Hematopoietic multipotent progenitor cell treated with erythropoietin and hydrocortisone succinate and interleukin-3 and kit ligand, for 17 days (in vitro differentiated cells): Measurements from ENCODE around the gene P3H2.

Experiments used
- DNase-seq: peaks from one replicate; pipeline ENCODE4 v3.0.0-alpha.2; 2015; ENCODE audit warnings: low spot score

Gene P3H2

DNA sequence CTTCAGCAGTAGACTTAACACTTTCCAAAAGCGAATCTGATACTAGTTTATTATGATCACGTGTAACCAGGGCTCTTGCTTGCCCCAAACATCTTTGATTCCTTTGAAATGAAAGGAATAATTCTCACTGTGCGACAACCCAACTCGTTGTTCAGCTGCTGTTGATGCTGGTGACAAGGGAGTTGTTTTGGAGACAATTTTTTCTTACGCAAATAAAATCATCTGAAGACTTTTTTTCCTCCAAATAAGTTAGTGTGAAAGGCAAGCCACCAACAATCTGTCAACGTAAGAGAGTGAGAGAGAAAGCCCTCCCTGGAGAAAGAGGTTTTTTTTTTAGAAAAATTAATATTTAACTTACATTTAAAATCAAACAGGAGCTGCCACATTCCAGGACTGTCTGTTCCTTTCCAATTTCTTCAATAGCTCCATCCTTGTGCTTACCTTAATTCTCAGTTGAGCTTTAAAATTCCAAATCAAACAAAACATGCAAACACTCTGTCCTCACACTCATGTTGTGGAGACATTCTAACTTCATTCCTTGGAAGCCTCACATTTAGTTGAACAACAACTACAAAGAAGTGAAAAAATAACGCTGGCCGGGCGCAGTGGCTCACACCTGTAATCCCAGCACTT, 4.9 kb upstream of the P3H2 start:
- no peak for DNase-seq

DNA sequence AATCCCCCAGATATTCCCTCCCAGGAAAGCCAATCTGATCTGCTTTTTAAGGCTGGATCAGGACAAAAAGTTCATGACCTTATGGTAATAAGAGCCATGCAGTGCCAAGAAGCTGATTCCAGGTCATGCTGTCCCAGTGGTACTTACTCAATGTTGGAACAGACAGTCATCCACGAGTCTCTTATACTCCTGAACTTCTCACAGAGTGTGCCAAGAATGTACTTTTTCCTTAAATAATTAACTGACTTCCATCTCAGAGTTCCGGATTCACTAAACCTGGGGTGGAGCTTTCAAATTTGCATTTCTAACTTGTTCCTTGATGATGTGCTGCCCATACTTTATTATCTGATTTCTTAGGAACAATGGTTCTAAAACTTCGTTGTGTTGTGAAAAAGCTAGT, 3.4 kb upstream of the P3H2 start:
- no peak for DNase-seq

DNA sequence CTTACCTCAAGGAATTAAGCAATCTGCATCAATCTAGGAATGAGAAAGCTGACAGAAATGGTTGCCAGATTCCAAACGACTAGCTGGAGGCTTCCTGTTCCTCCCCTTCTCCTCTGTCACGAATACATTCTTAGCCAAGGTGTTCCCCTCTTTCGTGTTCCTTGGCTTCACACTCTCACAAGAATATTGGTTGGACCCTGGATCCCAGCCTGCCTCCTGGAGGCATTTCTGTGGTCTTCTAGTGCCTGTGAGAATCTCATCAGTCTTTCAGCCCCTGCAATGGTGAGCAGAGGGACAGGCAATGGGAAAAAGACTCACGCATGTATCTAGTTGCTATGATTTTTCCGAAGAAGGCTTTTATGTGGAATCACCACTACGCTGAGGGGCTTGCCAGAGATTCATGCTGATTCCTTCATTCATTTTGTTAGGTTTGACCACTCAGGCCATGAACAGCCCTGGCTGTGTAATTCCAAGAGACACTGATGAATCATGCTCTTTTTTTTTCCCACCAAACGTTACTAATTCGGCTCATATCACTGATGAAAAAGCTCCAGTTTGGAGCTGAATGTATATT, 1.6 kb upstream of the P3H2 start:
- no peak for DNase-seq

DNA sequence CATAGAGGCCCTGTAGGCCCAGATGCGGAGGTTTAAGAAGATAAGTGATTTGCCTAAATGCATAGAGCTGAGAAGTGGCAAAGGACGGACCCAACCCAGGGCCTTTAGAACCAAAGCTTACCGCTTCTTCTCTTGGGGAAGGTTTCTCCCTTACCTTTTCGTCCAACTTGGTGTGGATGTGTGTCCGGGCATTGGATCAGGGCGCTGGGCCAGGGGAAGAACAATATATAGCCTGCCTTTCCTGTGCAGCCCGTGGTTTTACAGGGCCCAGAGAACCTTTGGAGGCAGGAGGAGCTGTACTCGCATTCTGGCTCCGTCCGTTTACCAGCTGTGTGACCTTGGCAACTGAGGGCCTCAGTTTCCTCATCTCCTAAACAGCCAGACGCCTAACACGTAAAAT, 686 bp upstream of the P3H2 start:
- DNase-seq, result no peak

DNA sequence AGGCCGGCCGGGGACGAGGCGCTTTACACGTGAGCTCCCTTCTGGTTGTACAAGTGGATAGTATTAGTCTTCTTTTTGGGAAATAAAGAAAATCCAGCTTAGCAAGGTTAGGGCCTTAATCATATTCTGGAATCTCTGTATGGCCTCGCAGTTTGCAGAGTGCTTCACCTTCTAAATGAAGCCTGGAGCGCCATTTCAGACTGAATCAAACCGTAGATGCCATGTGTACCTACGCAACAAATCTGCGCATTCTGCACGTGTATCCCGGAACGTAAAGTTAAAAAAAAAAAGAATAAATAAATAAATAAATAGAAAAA, 322 bp upstream of the P3H2 start:
- DNase-seq, result no peak

DNA sequence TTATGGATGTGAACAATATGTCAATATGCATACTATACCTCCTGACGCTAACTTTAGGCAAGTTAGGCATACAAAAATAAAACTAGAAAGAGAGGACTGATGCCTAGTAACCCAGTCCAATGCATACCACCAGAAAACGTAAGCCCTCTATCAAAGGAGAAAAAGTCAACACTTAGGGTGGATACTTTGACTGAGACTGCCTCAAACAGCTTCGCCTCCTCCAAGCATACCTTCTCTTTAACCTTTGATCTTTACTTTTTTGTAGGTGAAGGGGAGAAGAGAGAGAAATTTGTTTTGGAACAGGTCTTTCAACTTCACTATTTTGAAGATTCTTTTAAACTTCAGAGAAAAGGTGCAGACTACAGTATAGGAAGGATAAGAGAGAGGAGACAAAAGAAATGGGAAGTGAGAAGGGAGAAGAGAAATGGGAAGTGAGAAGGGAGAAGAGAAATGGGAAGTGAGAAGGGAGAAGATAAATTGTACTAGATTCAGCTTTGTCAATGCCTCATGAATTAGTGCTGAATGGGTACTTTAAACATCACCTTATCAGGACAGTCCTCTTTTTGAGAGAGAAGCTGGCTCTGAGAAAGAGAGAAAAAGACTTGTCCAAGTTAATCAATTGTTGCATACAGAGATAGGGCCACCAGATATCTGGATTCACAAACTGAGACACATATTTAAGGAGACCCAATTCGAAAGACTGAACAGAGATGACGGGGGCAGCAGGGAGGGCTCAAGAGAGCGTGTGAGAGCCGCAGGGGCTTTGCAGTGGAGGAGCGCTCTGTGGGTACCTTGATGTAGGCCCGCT, 1.0 kb downstream of the P3H2 start:
- no peak for DNase-seq

DNA sequence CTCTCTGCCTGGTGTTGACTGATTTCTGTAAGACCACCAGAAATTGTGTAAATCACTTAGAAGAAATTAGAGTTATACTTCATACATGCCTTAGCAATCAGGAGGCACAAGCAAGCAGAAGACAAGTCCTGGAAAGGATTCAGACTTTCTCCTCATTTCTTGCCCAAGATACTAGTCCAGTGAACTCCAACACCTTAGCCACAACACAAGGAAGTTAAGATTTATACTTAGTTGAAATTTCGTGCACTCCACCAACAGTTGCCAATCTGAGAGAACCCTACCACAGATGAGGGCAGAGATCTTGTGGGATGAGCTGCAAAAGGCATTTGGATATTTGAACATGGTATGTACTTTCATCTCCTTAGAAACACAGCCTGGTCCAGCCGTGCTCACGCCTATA, 2.3 kb downstream of the P3H2 start:
- DNase-seq, result no peak

DNA sequence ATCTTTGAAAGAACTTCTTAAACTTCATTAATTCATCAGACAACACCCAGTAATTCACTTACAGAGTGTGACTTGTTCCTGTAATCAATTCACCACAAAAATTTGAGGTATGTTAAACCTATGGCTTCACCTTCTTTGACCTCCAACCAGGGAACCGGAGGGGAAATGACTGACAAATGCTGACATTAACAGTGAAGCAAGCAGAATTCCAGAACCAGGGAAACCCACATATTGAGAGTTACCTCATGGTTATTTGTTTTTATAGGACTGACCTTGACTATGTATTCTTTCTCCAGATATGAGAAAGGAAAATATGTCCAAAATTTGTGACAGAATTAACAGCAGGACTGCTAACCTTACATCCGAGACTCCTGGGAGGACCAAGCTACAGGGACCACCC, 2.7 kb downstream of the P3H2 start:
- no peak for DNase-seq

DNA sequence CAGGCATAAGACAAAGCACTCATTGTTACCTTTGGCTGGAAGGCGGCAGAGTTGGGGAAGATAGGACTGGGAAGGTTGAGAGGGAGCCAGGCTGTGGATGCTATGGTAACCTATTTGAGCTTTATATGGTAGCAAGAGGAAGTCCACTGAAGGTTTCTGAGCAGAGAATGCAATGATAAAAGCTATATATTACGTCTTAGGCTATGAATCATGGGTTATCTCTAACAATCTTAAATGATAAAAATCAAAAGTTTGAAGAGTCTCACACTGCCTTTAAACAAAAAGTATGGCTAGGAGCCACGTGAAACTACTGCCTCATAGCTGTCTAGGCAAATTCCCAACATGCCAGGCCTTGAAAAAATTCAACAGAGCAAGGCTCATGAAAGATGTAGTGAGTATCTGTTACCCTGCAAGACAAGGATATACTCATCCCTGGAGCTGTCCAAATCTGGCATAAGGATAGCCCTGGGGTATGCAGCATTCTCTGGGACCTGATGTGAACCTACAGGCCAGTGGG, 4.1 kb downstream of the P3H2 start:
- no peak for DNase-seq

DNA sequence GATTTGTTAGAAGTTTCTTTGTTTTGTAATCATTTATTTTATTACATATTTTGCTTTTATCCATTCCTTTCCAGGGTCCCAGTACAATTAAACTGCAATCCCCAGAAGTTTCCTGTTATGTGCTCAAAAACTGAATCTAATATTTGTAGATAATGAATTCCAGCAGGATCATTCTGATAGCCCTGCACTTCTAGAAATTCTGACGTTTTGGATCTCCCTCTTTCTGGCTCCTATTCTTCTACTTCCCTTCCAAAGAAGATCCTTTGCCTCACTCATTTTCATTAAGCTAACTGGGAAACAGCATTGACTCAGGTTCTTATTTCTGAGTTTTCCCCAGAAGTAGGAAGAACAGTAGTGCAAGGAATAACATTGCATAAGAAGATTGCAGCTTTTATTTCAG, 9.9 kb downstream of the P3H2 start:
- no peak for DNase-seq

DNA sequence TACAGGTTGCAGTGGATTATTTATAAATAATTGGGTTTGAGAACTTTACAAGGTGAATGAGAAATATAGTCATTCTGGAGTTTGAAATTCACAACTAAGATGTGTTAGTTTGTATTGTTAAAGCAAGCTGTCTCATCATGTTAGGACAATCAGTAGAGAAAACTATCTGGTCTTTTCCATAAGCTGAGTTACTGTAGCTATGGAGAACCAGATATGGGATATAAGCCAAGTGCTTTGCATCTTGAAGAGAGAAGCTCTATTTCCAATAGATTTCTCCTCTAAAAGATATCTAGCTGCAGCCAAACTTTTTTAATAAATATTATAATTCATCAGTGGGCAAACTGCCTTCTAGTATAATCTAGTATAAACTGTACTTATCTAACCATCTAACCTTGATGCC, 11.3 kb downstream of the P3H2 start:
- DNase-seq, result no peak

DNA sequence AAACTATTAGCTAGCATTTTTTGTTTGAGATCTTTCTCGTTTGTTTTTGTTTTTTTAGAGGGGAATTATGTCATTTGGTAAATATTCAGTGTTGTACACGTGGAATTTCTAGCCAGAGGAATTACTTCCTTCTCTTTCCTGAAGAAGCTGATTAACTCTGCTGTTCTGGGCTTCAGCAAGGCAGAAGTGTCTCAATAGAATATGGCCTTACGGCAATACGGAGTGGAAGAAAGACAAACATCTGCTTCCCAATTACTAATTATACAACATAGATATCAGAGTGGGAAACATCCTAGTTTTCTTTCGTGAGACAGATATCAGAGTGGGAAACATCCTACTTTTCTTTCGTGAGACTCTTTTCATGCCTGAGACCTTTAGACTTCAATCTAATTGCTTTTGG, 11.9 kb downstream of the P3H2 start:
- no peak for DNase-seq

DNA sequence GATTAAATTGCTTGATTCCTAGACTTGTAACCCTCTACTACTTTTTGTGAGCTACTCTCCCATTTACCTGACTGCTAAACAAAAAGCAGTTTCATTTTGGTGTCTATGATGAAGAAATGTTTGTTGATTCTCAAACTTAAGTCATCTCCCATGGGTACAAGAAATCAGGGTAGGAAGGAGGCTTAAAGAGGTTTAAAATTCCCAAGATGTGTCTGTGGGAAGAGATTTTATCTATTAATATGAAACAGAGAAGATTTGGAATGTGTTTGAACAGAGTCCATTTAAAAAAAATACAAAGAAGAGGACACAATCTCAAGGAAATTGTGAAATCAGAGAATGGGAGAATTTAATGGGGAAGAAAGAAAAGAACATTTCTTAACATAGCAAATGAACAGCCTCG, 14.8 kb downstream of the P3H2 start:
- no peak for DNase-seq

DNA sequence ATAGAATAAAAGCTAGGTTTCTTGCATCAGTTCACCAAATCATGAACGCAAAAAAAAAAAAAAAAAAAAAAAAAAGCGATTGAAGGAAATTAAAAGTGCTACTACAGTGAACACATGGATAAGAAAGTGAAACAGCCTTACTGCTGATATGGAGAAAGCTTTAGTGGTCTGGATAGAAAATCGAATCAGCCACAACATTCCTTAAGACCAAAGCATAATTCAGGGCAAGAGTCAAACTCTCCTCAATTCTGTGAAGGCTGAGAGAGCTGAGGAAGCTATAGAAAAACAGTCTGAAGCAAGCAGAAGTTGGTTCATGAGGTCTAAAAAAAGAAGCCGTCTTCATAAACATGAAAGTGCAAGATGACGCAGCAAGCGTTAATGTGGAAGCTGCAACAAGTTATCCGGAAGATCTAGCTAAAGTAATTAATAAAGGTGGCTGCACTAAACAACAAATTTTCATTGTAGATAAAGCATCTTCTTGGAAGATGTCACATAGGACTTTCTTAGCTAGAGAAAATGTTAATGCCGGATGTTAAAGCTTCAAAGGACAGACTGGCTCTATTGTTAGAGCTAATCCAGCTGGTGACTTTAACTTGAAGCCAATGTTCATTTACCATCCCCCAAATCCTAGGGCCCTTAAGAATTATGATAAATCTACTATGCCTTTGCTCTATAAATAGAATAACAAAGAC, 19.2 kb downstream of the P3H2 start:
- no peak for DNase-seq

DNA sequence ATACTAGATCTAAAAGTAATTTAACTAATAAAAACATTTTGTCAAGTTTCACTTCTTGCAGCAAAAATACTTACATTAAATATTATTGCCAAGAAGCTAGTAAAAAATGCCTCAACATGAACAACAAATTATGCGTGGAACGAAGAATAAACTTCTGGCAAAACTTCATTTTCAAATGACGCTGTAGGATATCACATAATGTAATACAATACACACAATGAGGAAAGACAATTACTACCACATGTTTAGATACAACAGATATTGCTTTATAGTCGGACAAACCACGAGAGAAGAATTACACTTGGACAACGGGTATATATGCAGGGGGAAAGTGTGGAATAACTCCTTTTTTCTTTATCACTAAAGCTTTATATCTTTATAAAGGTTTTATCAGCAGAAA, 21.6 kb downstream of the P3H2 start:
- DNase-seq, result no peak

DNA sequence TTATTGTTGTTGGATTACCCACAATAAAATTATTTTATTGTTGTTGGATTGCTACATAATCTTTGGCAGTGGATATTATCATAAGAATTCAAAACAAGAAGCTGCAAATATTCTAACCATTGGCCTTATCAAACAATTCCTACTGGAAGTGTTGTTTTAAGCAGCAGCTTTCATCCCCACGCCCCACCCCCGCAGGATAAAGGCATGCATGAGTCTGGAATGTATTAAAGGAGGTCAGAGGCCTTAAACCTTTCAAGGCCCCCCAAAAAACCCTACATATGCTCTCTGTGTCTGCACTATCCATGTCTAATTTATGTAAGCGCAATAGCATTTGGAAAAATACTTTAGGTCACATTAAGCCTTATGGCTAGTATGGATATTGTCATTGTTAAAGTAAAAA, 23.1 kb downstream of the P3H2 start:
- DNase-seq, result no peak

DNA sequence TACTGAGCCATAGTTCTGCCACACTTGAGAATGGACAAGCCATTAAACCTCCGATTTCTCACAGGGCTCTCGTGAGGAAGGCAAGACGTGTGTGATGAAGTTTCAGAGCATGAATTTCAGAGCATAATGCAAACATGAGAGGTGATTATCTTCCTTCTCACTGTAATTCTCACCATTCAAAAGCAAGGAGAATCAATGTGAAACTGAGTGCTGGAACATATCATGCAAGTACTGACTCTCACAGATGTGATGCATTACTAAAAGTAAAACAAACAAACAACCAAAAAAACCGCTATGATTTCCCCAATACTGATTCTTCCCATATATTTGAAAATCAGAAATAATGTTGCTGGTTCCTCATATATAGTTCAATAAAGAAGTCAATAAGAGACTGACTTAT, 23.7 kb downstream of the P3H2 start:
- DNase-seq, result no peak

DNA sequence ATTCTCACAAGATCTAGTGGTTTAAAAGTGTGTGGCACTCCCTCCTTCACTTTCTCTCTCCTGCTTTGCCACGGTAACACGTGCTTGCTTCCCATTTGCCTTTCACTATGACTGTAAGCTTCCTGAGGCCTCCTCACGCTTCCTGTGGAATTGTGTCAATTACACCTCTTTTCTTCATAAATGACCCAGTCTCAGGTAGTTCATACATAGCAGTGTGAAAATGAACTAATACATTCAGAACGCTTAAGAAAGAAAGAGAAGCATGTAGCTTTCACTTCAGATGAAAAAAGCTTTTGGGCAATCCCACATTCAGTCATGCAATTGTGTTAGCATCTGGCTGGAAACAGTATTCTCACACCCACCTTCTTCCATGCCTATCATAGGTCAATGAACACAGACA, 24.4 kb downstream of the P3H2 start:
- DNase-seq, result no peak

DNA sequence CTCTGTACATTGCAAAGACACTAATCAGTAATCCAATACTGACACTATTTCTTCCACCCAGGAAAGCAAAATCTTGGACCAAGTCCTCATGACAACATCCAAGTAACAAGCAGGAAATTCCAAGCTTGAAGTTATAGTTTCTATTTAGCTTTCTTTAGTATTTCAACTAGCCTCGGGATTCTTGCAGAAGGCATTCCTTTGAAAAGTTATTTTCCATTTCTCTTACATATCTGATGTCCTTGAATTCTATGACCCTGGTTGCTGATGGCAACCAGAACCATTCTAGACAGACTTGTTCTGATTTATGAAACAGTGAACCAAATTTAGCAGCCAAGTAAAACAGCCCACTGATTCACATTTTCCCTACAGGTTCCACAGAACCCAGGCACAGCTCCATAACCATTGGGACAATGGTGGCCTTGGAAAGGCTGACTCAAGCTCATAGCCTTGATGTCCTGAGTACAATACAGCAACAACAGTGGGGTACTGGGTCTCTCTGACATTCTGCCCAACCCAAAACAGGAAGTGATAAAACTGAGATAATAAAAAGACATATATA, 26.5 kb downstream of the P3H2 start:
- no peak for DNase-seq

DNA sequence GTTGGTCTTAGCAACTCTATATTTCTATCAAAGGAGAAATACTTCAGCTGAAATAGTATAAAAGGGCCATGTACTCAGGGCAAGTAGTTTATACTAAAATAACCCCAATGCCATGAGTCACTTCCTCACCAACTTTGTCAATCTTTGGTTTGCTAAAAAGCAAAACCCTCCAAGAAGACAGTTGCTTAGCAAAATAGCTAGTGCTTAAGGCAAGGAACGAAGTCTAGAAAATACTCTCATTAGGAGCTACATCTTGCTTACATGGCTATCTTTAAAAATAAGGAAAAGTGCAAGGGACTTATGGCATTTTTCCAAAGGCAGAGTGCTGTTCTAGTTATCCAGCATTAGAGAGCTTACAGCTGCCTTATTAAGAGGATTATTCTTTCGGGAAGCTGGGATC, 28.4 kb downstream of the P3H2 start:
- DNase-seq, result no peak

DNA sequence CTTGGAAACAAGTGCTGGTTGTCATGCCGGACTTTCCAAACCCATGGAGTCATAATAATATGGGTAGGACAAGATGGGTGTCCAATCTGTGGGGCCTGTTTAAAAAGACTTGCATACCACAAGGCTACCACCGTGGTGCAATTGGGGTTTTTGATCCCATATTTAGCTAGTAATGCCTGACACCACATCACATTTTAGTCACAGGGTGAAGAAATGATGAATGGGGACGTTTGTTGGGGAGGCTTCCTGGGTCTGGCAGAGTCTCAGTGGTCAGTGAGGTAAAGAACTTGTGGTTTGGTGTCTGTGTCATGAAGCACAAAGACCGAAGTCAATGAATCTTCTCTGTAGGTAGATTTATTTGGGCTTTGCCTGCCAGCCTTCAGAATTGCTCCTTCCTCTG, 31.0 kb downstream of the P3H2 start:
- no peak for DNase-seq

DNA sequence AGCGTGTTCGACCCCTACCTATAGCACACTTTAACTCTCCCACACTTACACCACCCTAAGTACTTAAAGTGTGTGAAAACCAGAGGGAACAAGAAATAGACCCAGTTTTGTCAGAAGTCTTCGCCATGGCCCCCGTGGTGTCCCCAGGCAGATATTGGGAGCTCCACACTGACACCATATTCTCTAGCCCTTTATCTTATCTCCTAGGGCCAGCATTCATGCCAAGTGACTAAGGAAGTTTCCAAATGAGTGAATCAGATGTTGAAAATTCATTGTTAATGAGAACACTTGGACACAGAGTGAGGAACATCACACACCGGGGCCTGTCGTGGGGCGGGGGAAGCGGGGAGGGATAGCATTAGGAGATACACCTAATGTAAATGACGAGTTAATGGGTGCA, 31.8 kb downstream of the P3H2 start:
- DNase-seq, result no peak

DNA sequence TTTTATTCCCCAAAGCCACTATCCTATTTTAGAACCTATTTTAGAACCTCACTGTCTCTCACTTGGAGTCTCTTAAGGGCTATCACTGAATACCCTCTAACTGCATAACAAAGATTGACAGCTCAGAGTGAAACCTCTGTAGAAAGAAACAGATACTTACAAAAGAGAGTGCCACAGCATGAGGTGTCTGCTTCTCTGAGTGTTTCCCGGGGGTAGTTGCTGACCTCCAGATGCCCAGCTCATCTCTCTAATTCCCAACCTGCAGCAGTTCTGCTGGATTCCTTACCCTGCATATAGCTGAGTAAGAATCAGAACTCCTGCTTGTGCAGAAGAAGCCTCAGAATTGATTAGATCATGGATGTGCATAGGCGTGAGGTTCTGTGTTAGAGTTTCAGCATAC, 34.5 kb downstream of the P3H2 start:
- no peak for DNase-seq
